ENCODE measurements around the gene ACP5.

Gene ACP5

GRCh38 chr19:11558881-11559828, 18.3 kb downstream of the ACP5 start, which contains the start of gene ELOF1:
Gene ELOF1, minus strand, starts transcription at chr19:11559230. Its CDS starts 4,883 bp downstream, at chr19:11554347.
- Mint-ChIP-seq H3K27ac (peak within 1 kb of the TSS; percentile 64), H3K36me3 (ENCODE audit: low read depth) (peaks cover 7% of the 10 kb centered on the region), H3K4me1 (peaks cover 39% of the 10 kb centered on the region), H3K9me3 (no peaks in the 10 kb centered on the region), H3K27me3 (ENCODE audit: low read depth, poor library complexity) (peaks cover 10% of the 10 kb centered on the region), H3K4me3 (peak within 1 kb of the TSS; percentile 87)
- TF ChIP-seq CTCF (IDR thresholded peaks at IDR 0.05) = no peak
- DNase-seq = peak; percentile 97

- H3K27ac Mint-ChIP-seq = peak overlapping the region; percentile 22
- H3K4me3 Mint-ChIP-seq = peak overlapping the region; percentile 66
- no peak for TF ChIP-seq CTCF (IDR thresholded peaks at IDR 0.05)
- H3K36me3 Mint-ChIP-seq (ENCODE audit: low read depth) = peaks cover 12% of the 10 kb centered on the region
- no peaks in the 10 kb centered on the region for H3K9me3 Mint-ChIP-seq
- no peak for DNase-seq
- H3K27me3 Mint-ChIP-seq (ENCODE audit: low read depth, poor library complexity) = peaks cover 7% of the 10 kb centered on the region
- H3K4me1 Mint-ChIP-seq = peaks cover 37% of the 10 kb centered on the region
These were observed 20.6 kb downstream of the ACP5 start for GRCh38 chr19:11556634-11557420.

- H3K27me3 Mint-ChIP-seq (ENCODE audit: low read depth, poor library complexity) = peaks cover 7% of the 10 kb centered on the region
- peaks cover 12% of the 10 kb centered on the region for H3K36me3 Mint-ChIP-seq (ENCODE audit: low read depth)
- H3K4me1 Mint-ChIP-seq = peaks cover 28% of the 10 kb centered on the region
- no peaks in the 10 kb centered on the region for H3K9me3 Mint-ChIP-seq
- no peak for TF ChIP-seq CTCF (IDR thresholded peaks at IDR 0.05)
- peak overlapping the region; percentile 18 for H3K4me3 Mint-ChIP-seq
- H3K27ac Mint-ChIP-seq = no peak overlapping the region
- DNase-seq = no peak
These were observed 22.2 kb downstream of the ACP5 start for GRCh38 chr19:11555246-11555645.

GRCh38 chr19:11554160-11554559, 23.3 kb downstream of the ACP5 start:
- Mint-ChIP-seq H3K4me3 (no peak overlapping the region), H3K27me3 (ENCODE audit: low read depth, poor library complexity) (peaks cover 7% of the 10 kb centered on the region), H3K36me3 (ENCODE audit: low read depth) (peaks cover 12% of the 10 kb centered on the region), H3K27ac (no peak overlapping the region), H3K9me3 (no peaks in the 10 kb centered on the region), H3K4me1 (peaks cover 22% of the 10 kb centered on the region)
- DNase-seq = no peak
- TF ChIP-seq CTCF (IDR thresholded peaks at IDR 0.05) = no peak

- H3K4me1 Mint-ChIP-seq = peaks cover 12% of the 10 kb centered on the region
- H3K36me3 Mint-ChIP-seq (ENCODE audit: low read depth) = peaks cover 12% of the 10 kb centered on the region
- no peaks in the 10 kb centered on the region for H3K9me3 Mint-ChIP-seq
- H3K27me3 Mint-ChIP-seq (ENCODE audit: low read depth, poor library complexity) = peaks cover 7% of the 10 kb centered on the region
- TF ChIP-seq CTCF (IDR thresholded peaks at IDR 0.05) = no peak
- H3K4me3 Mint-ChIP-seq = no peak overlapping the region
- H3K27ac Mint-ChIP-seq = no peak overlapping the region
- no peak for DNase-seq
These were observed 24.6 kb downstream of the ACP5 start for GRCh38 chr19:11552666-11553372.

Data from nephron progenitor cell (in vitro differentiated cells).